Vagina (tissue), 2 donors: ENCODE measurements around the gene RALGDS. TPM values are rescaled to one million over a fixed set of nuclear protein-coding genes. Genes with fewer than 3 reads are reported as not detected.
A peak's percentile ranks its signal among the peaks of the same experiment; 100 is the strongest.

Experiments used
- DNase-seq, 2 donors: peaks; one replicate each; pipeline ENCODE4 v3.0.0-alpha.2; 2017; ENCODE audit errors: extremely low spot score in 2 of 2
- H3K27ac ChIP-seq: fragments of 200-600 bp; sonication (generic); one replicate; pipeline ENCODE4 v1.5.1; 2019
- H3K27me3 ChIP-seq: fragments of 200-600 bp; sonication (generic); one replicate; pipeline ENCODE4 v1.5.1; 2019
- H3K36me3 ChIP-seq, 2 donors: fragments of 200-600 bp; sonication (generic); one replicate each; pipeline ENCODE4 v1.5.1; 2017 to 2019
- H3K4me1 ChIP-seq: fragments of 200-600 bp; sonication (generic); one replicate; pipeline ENCODE4 v1.5.1; 2019
- H3K4me3 ChIP-seq, 2 donors: fragments of 200-600 bp; sonication (generic); 1 replicate in 1 of 2; 2 replicates in 1 of 2; pipeline ENCODE4 v1.5.1; 2016 to 2019
- H3K9me3 ChIP-seq: fragments of 200-600 bp; sonication (generic); one replicate; pipeline ENCODE4 v1.5.1; 2019
- POLR2A ChIP-seq, 2 donors: fragments of 450-650 bp; IDR thresholded peaks; one replicate each; pipeline ENCODE4 v1.6.1; 2017; ENCODE audit warnings: antibody characterized with exemption in 2 of 2, mild to moderate bottlenecking in 2 of 2, moderate library complexity in 2 of 2
- POLR2AphosphoS5 ChIP-seq, 2 donors: sonication (generic); formaldehyde crosslinking; IDR thresholded peaks; one replicate each; pipeline ENCODE4 v1.9.0; 2017; ENCODE audit warnings: antibody characterized with exemption in 2 of 2, mild to moderate bottlenecking in 2 of 2, low read depth in 1 of 2; ENCODE audit not compliant: insufficient read depth in 1 of 2
- intact Hi-C: fragments of 100-400 bp; cut with DNase I; formaldehyde crosslinking; loops from one replicate; pipeline ENCODE4 v1.15.1; 2023
- total RNA-seq: library from RNA; depleted of rRNA; stranded (reverse); fragments of >200 nt; gene quantifications from one replicate; pipeline ENCODE4 v1.2.3, GENCODE V29; 2016
- TF ChIP-seq, protein P1 (sequence below), 3 experiments: fragments of 450-650 bp in 2 of 3; fragments of 200-600 bp in 1 of 3; sonication (generic) in 1 of 3; IDR thresholded peaks; one replicate each; pipeline ENCODE4 v1.5.1; 2017 to 2019; ENCODE audit warnings: antibody characterized with exemption in 3 of 3, mild to moderate bottlenecking in 2 of 3, moderate library complexity in 2 of 3

RALGDS gene
- total RNA-seq, 1 donor from 2014 or later = 85.0 TPM

DNA sequence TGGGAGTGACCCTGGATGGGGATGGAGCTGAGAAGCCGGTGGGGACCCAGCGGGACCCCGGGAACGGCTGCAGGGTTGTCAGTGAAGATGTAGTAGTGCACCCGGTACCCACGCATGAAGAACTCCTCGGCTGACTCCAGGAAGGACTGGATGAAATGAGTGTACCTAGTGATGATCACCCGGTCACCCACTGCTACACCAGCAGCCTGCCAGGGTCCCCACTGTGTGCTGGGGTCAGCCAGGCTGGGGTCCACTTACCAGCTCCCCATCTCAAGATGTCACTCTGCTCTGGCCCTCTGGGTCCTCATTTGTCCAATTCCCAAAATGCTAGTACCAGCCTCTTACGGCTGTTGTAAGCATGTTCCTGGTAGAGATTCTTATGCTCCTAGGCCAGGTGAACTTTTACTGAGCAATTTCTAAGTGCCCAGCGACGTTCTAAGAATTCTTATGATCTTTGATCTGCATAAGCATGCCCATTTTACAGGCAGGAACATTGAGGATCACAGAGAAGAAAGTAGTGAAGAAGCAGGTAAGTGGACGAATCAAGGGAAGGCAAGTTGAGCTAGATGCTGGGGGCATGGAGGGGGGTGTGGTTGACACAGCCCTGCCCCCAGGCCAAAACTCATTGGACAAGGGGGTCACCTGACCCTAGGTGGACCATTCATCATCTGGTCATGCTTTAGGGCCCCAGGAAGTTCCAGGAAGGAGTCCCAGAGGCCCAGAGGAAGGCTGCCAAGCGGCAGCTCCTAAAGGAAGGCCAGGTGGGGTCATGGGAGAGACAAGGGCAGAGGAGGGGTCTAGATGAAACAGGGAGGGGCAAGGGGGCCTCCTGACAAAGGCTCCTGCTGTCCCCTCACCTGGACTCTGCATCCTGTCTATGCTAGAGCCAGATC, 33.3 kb upstream of the RALGDS start:
- Histone ChIP-seq H3K4me1 (peaks cover 5% of the 10 kb centered on the region), H3K36me3 (no peaks in the 10 kb centered on the region), H3K27me3 (no peaks in the 10 kb centered on the region), H3K27ac (no peak overlapping the region), H3K9me3 (no peaks in the 10 kb centered on the region), H3K4me3 (no peak overlapping the region)
- no peak for DNase-seq
- intact Hi-C loops = no loop called here
- TF ChIP-seq POLR2AphosphoS5 (IDR thresholded peaks at IDR 0.05; ENCODE audit: insufficient read depth in 1 of 2, low read depth in 1 of 2) (no peak), POLR2A (IDR thresholded peaks at IDR 0.05) (no peak)
- TF ChIP-seq, protein P1, sequence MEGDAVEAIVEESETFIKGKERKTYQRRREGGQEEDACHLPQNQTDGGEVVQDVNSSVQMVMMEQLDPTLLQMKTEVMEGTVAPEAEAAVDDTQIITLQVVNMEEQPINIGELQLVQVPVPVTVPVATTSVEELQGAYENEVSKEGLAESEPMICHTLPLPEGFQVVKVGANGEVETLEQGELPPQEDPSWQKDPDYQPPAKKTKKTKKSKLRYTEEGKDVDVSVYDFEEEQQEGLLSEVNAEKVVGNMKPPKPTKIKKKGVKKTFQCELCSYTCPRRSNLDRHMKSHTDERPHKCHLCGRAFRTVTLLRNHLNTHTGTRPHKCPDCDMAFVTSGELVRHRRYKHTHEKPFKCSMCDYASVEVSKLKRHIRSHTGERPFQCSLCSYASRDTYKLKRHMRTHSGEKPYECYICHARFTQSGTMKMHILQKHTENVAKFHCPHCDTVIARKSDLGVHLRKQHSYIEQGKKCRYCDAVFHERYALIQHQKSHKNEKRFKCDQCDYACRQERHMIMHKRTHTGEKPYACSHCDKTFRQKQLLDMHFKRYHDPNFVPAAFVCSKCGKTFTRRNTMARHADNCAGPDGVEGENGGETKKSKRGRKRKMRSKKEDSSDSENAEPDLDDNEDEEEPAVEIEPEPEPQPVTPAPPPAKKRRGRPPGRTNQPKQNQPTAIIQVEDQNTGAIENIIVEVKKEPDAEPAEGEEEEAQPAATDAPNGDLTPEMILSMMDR (IDR thresholded peaks at IDR 0.05) = no peak

DNA sequence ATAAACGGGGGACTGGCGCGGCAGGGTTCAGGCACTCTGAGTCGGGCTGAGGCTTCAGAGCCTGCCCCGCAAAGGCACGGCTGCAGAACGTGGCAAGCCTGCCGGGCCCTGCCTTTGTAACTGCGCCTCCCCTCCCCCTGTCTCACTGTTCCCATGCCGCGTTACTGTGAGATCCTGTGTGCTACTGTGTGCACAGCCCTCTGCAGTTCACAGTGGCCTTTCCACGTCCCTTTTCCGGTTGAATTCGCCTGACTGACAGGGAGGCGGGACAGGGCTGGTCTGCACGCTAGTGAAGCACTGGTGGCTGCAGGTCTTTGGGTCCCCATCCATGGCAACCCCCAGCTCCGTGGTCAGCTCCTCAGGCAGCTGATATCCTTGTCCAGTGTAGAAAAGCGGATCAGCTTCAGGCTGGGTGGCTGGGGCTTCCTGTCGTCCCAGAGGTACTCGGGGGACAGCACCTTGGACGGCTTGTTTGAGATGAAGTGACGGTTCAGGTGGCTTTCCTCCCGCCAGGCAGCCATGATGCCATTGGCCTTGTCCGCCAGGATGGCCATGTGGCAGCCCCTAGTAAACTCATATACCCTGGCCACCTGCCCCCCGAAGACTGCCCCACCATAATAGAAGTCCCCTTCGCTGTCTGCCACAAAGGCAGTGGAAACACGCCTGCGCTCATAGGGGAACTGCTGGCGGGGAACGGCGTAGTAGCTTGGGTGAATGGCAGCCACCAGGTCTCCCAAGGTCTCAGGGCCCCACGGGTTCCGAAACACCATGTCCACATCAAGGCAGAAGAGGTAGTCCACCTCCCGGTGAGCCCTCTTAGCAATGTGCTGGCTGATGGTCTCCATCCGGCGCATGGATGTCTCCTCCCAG, 32.4 kb upstream of the RALGDS start:
- Histone ChIP-seq H3K4me3 (no peak overlapping the region), H3K36me3 (no peaks in the 10 kb centered on the region), H3K9me3 (no peaks in the 10 kb centered on the region), H3K4me1 (peaks cover 8% of the 10 kb centered on the region), H3K27ac (no peak overlapping the region), H3K27me3 (no peaks in the 10 kb centered on the region)
- intact Hi-C loops = no loop called here
- no peak for DNase-seq
- TF ChIP-seq POLR2A (IDR thresholded peaks at IDR 0.05) (no peak), POLR2AphosphoS5 (IDR thresholded peaks at IDR 0.05; ENCODE audit: insufficient read depth in 1 of 2, low read depth in 1 of 2) (peak in 1 of 2 donors; percentile 32)
- TF ChIP-seq, protein P1 (IDR thresholded peaks at IDR 0.05) = no peak

DNA sequence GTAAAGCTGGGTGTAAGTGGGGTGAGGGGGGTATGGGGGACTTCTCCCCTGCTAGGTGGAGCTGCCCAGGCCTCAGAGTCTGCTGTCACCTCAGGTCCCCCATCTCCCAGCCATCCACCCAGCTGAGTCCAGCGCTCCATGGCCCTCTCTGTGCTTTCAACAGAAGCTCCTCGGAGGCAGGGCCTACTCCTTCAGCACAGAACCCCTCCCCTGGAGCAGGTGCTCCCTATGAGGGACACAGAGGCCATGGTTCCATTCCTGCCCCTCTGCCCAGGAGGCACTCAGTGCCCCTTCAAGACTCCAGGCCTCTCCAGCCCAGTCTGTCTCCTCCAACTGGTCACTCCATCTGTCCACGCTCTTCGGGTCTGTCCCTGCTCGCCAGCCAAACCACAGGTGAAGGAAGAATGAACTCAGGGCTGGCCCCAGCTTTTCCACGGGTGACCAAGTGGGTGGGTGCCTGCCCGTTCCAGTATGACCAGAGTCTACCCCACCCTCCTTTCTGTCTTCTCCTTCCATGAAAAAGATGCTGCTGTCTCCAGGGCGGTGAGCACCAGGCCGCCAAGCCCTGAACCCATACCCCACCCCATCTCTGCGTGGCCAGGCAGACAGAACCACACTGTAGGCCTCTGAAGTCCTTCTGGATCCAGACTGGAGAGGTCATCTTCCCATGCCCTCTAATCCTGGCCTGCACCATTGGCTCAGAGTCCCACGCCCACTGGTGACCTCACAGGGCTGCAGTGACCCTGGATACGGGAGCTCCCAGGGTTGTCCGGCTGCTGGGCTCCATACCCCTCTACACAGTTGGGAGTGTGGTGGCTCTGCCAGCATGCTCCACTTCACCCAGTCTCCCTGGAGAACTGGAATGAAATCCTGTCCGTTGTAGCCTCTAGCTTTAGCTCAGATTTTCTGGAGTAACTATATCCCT, 30.8 kb upstream of the RALGDS start:
- H3K36me3 ChIP-seq = no peaks in the 10 kb centered on the region
- no peak overlapping the region for H3K4me3 ChIP-seq
- DNase-seq = no peak
- H3K27ac ChIP-seq = peak overlapping the region; percentile 45
- peaks cover 24% of the 10 kb centered on the region for H3K4me1 ChIP-seq
- TF ChIP-seq, protein P1 (IDR thresholded peaks at IDR 0.05) = no peak
- peak in 1 of 2 donors; percentile 24 for TF ChIP-seq POLR2AphosphoS5 (IDR thresholded peaks at IDR 0.05; ENCODE audit: insufficient read depth in 1 of 2, low read depth in 1 of 2)
- TF ChIP-seq POLR2A (IDR thresholded peaks at IDR 0.05) = no peak
- H3K27me3 ChIP-seq = no peaks in the 10 kb centered on the region
- intact Hi-C loops = no loop called here
- no peaks in the 10 kb centered on the region for H3K9me3 ChIP-seq

DNA sequence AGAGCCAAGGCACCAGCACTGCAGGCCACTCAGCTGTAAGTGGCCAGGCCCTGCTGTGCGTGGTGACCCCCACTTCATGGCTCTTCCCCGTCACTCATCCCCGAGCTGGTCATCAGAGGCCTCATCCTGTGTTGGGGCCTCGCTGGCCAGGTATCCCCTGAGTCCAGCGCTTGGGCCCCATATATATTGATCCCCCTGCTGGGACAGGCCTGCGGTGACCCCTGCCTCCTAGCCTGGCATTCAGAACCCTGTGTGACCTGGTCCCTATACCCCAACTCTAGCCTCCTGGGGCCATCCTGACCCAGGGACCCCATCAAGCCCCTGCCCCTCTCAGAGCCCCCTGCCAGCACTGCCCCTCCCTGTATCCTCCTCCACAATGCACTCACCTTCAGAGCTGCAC, 30.0 kb upstream of the RALGDS start:
- intact Hi-C loops = no loop called here
- Histone ChIP-seq H3K36me3 (no peaks in the 10 kb centered on the region), H3K27ac (peak overlapping the region; percentile 45), H3K27me3 (no peaks in the 10 kb centered on the region), H3K9me3 (no peaks in the 10 kb centered on the region), H3K4me3 (no peak overlapping the region), H3K4me1 (peaks cover 27% of the 10 kb centered on the region)
- no peak for TF ChIP-seq POLR2AphosphoS5 (IDR thresholded peaks at IDR 0.05; ENCODE audit: insufficient read depth in 1 of 2, low read depth in 1 of 2)
- TF ChIP-seq, protein P1 (IDR thresholded peaks at IDR 0.05) = no peak
- DNase-seq = no peak
